NCI-H187 (cell line): ENCODE results near the gene DCST2.

ENCODE experiments used
- DNase-seq, 2 experiments: peaks; one replicate each; lab custom pipeline; 2025; lab: John Stamatoyannopoulos, UW

DCST2 gene

DNA sequence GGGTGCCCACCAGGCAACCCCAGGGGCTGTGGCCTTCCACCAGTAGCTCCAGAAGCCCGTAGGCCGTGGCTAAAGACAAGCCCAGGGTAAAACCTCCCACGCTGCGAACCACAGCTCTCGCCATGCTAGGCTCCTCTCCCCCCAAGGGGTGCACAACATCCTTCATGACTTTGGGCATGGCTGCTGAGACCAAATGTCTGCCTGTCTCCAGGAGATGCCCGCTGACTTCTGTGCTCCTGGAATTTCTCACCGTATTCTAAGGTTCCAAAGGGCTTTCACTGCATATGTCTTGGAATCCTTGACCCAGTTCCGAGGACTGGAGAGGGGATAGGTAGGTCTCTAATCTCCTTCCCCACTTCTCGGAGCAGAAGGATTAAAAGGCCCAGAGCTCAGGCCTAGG, at the start of gene DCST2, which contains the start of gene DCST1:
Gene DCST2, minus strand, starts transcription at position 258 of the 400 bp plus-strand sequence. Its CDS starts 80 bp downstream, at position 178.
Gene DCST1, plus strand, starts transcription at position 301 of the 400 bp plus-strand sequence. CDS start 213 bp downstream, outside the sequence.
- DNase-seq = no peak

DNA sequence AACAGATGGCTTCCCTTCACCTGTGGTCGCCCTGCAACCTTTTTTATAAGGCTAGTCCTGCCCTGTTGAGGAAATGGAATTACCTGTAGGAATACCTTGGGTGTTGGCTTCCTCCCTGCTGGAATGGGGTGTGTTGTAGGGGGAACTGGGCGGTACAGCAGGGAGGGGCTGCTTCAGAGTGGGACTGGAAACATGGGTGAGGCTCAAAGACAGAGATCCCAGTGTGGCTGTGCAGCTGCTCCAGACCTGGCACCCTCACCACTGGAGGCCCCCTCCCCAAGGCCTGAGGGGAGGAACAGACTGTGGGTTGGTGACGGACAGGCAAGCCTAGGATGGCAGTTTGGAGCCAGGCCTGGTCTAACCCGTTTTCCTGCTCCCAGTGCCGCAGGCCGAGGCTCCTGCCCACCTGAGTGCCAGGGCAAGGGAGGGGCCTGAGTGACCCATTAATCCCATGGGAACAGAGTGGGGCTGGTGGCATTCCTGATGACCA, 49.5 kb upstream of the DCST2 start:
- DNase-seq = no peak

DNA sequence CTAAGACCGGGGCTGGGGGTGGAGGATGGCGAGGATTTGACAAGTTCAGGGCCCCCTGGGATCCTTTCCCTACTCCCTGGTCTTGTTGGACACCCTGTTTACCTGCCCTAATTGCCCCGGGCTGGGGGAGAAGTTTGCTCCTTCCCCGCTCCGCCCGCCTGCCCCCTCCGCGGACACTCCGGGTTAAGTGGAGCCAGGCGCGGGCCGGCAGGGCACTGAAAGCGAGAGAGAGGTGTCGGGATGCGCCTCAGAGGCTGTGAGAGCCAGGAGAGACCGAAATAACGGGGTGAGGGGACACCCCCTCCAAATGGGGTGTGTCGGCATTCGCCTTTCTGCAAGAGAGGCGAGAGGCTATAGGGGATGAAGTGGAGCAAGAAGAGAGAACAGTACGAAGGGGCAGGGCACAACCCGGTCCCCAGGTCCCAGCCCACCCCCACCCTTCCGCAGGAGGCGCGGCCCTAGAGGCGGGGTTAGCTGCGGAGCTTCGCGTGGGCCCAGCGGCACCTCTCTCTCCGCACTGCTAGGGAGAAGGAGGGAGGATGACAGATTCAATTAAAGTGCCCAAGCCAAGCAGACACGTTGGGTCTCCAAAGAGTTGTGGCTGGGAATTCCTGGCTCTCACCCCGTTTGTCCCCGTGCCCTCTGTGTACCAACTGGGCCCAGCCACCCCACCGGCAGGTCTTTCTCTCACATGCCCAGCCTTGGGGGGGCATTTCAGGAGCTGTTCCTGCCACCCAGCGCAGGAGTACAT, 48.9 kb upstream of the DCST2 start:
- no peak for DNase-seq

DNA sequence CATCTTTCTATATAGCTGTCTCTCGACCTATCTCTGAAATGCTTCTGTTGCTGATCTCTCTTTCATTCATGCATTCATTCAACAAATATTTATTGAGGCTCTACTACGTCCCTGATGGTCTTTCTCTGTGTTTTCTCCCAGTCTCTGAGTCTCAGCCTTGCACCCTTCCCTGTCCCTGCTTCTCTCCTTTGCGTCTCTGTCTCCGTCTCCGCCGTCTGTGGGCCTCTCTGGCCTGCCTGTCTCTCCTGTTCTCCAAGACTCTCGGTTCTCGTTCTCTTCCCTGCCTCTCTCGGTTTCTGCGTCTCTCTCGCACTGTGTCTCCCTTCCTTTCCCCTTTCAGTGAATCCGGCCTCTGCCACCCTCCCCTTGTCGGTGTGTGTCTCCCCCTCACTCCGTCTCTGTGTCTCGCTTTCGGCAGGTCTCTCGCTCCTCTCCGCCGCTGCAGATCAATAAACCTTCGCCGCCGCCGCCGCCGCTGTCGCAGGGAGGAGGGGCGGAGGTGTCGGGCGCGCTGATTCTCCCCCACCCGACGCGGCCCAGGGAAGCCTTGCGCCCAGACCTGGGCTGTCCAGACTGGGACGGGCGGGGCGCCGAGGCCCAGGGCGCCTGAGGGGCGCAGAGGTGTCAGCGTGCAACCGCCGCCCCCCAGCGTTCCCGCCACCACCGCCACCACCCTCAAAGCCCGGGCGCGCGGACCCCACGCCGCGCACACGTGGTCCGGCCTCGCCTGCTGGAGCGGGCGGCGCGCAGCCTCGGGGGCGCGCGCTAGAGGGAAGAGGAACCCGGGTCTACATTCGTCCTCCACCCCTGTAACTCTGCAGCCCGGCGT, 48.1 kb upstream of the DCST2 start:
- no peak for DNase-seq

DNA sequence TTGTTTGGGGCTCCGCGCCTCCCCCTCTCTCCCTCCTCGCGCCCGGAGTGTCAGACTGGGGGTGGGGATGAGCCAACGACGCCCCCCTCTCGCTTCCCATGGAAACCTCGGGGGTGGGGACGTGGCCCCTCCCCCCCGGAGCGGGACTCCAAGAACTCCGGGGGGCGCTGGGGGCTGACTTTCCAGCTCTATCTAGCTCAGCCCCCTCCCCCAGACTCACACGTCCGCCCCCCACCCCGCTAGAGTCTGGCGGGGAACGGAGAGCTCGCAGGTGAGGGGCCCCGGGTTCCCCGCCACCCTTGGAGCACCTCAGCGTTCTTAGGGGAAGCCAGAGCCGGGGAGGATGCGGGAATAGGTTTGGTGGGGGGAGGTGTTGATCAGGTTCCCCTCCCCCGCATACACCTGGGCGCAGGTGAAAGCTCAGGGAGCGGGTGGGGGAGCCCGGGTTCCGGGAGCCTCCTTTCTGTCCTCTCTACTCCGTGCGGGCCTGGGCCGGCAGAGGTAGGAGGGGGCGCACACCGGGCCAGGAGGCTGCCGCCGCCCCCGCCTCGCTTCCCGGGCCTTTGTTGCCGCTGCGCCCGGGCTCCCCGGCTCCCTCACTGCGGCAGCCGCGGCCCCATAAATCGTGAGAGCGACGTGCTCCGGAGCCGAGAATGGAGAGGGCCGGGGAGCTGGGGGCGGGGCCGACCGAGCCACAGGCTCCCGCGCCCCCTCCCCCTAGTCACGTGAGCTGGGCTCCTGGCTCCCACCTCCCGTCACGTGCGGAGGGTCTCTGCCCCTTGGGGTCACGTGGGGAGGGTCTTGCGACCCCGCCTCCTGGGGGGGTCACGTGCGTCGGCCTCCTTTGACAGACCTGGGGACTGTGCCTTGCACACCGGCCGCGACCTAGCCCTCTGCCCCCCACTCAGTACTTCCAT, 47.0 kb upstream of the DCST2 start:
- peak; percentile 89 to 91 for DNase-seq

DNA sequence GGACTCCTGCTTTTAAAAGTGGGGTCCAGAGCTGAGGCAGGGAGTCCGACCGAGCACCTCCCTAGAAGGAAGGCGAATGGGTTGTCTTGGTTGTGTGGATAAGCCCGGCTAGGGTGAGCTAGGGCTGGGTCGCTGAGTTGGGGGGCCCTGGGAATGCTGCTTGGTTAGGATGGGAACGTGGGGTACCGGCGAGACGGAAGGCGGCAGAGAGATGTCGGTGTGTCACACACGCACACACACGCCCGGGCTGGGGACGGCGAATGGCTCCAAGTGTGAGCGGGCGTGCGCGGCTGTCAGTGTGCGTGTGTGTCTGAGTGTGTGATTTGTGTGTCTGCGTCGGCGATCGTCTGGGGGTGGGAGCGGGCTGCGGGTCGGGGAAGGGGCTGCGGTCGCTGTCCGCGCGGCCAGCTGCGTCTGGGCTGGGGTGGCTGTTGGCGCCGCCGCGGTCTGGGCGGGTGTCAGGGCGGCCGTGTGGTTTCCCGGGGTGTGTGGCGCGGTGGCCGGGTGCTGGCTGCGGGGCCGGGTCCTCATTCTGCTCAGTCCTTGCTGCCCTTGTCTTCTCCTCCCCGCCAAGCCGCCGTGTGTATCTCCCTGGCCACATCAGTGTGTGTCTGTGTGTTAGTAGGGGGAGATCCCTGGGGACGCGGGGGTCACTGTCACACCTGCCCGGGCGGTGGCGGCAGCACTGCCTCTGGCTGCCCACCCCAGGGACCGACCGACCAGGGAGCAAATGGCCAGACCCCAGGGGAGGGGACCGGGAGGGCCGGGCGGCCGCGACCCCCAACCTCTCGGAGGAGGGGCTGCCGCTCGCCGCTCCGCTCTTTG, 46.1 kb upstream of the DCST2 start:
- DNase-seq = peak in 1 of 2 experiments; percentile 30

DNA sequence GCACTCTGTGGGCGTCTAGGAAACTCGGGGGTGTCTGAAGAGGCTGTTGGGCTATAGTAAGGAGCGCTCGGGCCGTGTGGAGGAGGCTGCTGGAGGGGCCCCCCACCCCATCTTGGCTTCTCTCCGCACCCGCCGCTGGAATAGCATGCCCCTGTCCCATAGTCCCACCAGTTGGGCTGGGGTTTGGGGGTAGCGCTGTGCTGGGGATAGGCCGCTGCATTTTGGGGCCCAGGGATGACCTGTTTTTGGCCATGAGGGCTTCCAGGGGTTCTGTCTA, 45.6 kb upstream of the DCST2 start:
- DNase-seq = no peak

DNA sequence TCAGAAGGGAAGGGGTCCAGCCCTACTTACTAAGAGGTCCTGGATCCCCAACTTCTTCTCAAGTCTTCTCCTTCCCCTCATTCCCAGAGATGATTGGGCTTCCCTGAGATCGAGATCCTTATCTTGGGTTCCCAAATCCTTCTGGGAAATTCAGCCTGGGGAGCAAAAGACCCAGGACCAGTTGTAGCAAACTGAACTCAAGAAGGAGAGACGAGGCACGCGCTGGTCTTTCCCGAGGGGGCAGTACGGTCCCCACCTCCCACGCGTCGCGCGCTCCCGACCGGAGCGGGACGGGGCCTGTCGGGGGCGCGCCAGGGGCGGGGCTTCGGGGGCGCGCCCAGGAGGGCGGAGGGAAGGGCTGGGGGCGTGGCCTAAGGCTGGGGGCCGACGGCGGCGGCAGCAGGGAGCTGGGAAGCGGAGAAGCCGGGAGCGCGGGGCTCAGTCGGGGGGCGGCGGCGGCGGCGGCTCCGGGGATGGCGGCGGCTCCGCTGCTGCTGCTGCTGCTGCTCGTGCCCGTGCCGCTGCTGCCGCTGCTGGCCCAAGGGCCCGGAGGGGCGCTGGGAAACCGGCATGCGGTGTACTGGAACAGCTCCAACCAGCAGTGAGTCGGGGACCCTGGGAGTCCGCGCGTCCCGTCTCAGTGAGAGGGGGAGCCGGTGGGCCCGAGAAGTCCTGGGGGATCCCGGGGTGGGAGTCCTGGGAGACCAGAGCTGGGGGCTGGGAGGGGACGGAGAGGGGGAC, 45.1 kb upstream of the DCST2 start, which contains the start of gene EFNA3:
Gene EFNA3, plus strand, starts transcription at position 369 of the 741 bp plus-strand sequence. Its CDS starts 105 bp downstream, at position 474.
- peak; percentile 69 to 77 for DNase-seq

DNA sequence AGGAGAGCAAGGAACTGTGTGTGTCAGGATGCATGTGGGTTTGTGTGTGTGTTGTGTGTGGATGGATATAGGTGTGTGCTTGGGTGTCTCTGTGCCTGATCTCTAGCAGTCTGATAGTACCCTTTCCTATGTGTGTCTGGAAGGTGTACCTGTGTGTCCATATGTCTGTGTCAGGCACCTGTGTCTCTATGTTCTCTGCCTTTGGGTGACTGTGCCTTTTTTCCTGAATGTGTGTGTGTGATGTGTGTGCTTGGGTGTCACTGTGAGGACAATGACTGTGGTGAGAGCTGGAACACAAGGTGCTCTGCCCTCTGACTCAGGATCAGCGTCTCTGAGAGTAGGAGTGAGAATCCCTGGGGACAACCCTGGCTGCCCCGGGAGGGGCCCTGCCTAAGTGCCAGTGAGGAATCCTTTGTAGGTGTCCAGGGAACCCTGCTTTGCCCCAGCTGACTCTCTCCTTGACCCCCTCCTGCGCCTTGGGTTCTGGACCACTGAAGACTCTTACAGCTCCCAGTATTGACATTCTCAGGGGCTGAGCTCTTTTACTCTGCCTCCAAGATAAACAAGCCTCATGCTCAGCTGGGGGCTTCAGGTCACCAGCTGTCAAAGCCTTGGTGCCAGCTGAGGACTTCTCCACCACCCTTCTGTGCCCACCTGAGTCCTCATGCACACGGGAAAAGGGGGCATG, 44.3 kb upstream of the DCST2 start:
- no peak for DNase-seq

DNA sequence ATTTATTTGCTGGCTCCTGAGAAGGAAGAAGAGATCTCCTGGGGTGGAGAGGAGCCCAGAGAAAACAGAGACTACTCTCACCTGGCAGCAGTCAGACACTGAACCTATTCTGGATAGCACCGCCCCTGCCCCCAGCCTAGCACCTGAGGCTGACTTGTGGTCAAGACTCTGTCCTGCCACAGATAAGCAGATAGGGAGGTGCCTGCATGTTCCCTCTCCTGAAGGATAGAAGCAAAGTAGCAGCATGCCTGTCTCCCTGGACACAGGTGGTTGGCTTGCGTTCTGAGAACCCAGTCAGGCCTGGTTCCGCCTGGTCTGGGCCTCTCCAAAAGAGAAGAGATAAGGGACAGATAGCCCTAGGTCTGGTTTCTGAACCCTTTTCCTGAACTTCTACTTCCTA, 43.8 kb upstream of the DCST2 start:
- DNase-seq = peak in 1 of 2 experiments; percentile 21

DNA sequence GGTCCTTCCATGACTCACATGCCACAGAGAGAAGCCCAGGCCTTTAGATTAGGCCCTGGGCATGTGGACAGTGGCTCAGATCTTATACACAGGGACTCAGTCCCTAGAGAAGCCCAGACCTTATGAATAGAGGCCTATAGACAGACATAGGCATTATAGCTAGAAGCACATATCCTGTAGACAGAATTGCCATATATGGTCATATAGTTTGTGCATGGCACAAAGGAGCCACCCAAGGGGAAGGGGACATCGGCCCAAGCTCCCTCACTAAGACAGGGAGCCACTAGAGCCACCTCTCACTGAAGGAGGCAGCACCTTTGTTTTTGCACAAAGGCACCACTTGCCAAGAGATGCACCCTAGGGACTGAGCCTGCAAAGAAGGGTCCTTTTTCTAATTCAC, 42.8 kb upstream of the DCST2 start:
- no peak for DNase-seq

DNA sequence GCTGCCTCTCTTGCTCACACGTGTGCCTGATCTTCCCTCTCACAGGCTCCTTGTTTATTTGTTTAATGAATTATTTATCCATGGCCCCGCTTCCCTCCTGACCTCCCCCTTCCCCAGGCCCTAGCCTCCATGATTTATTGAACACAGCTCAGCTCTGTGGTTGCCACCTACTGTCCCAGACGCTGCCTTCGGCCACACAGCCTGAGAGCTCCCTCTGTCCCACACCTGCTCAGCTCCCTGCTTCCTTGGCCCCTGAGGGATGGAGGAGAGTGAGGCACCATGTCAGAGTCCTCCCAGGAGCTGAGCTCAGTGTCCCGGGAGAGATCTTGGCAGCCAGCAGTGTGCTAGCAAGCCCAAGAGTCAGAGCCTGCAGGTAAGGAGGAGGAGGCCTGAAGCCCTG, 42.0 kb upstream of the DCST2 start:
- no peak for DNase-seq

DNA sequence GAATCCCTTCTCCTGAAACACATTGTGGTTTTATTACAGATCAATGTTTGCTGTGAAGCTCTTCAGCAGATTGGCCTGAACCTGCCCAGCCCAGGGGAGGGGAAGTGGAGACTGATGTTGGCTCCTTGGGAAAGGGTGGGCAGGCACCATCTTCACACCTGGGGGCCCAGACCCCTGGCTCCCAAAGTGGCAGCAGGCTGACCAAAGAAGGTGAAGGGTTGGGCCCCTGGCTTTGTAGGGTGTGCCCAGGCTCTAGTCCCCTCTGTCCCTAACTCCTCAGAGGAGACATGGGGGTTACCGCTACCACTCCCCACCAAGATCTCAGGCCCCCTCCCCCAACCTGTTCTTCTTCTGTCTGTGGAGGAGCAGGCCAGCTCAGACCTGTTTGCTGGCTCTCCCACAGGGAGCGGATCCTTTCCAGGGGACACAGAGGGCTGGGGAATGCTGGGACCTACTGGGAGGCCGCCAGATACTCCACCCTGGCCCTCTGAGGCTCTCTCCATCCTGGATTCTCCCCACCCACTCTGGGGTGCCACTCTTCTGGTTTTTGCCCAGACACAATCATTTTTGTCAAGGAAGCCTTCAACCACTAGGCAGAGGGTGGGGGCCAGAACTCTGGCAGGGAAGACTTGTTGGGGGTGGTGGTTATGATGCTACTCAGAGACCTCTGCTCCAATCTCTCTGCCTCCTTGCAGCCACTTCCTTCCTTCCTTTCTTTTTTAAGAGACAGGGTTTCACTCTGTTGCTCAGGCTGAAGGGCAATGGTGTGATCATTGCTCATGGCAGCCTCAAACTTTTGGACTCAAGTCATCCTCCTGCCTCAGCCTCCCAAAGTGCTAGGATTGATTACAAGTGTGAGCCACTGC, 40.0 kb upstream of the DCST2 start:
- no peak for DNase-seq

DNA sequence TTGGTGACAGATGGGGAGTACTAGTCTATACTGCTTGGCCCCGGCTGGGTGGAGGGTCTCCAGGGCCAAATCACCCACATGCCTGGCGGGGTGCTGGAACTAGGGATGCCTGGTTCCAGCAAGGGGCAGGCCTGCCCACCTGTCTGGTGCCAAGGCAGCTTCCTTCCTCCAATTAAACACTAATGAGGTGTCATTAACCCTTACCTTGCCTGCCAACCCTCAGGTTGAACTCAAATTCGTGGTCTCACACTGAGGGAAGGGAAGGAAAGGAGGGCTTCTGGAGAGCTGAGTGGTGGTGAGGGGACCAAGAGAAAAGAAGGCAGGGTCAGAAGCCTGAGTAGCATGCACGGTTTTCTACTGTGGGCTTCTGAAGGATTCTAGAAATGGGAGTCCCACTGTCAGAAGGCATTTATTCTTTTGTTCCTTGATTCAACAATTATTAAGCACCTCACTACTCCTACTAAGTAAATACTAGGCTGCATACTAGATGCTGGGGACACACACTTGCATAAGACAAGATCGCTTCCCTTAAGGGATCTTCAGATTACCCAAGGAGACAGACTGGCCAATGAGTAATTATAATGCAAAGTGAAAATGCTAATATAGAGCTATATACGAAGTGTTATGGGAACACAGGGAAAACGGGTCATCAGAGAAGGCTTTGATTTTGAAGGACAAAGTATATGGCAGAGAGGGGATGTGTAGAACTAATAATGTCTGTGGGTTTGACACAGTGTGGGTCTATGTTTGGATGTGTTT, 39.1 kb upstream of the DCST2 start:
- DNase-seq = no peak

DNA sequence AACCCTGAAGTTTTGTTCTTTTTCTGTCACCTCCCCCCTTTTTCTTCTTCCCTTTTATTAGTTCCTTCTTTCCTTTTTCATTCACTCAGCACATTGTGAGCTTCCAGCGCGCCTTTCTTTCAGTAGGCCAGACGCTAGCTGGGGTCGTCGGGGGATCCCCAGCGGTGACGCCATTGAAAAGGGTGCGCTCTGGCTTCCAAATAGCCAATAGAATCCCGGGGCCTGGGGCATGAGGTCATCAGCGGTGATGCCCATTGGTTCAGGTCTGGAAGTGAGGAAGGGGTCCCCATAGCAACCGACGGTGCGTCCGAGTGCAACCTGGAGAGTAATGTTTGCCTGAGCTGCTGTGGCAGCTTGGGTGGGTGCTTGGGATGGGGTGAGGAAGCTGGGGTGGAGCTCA, 38.1 kb upstream of the DCST2 start:
- DNase-seq = no peak

DNA sequence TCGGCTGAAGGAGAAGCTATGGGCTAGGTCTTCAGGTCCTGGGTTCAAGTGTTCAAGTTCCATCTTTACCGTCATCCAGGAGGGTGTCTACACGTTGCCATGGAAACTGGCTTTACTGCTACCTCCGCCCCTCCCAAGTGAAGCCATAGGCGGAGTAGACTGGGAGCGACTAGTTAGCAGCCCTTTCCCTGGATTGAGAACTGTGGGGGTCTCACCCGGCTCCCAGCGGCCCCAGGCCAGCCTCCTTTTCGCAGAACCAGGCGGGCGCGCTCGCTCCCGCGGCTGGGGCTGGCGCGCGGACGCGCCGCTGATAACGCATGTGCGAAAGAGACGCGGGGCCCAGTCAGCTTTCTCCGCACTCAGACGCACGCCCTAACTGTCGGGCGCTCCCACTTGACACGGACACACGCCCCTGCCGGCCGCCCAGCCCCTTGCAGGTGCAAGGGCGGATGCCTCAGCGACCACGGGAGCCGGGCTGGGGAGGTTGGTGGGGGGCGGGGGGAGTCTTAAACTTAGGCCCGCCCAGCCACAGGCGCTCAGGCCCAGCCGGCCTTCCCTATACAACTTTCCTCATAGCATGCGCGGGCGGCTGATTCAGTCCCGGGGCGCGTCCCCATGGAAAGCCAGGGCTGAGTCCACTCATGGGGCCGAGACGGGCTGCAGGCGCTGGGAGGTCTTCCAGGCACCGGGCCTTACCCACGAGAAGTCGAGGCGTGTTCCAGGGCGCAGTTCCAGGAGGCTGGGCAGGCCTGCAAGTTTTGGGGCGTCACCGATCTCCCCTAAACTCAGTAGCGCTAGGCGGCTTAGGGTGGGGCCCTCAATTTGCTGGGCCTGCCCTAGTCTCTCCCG, 37.4 kb upstream of the DCST2 start:
- peak; percentile 67 to 80 for DNase-seq

DNA sequence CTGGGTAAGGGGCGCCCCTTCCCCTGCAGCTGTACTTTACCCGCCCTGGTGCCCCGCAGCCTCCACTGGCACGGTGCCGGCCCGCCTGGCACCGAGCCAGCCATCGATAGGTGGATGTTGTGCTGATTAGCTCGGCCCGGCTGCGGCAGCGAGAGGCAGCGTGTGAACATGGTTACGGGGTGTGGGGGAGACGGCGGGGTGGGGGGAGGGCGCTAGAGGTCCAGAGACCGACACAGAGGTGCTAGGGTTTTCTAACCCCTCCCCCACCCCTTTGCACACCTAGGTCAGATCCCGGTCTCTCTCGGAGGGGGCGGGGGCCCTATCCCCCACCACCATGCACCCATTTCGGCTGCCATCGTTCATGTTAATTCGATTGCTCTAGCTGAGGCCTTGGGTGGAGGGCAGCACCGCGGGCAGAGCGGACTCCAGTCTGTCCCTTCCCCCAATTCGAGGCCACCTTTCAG, 36.6 kb upstream of the DCST2 start:
- DNase-seq = peak; percentile 26 to 83
